HG03280 (cell line): ENCODE data around the gene CDKN1A.

Experiments
- ATAC-seq: cut with Tn5 transposase; IDR thresholded peaks from one replicate; pipeline ENCODE4 v1.9.1; 2021; ENCODE audit warnings: mild to moderate bottlenecking, moderate library complexity; ENCODE audit not compliant: unreplicated experiment

Gene CDKN1A

DNA sequence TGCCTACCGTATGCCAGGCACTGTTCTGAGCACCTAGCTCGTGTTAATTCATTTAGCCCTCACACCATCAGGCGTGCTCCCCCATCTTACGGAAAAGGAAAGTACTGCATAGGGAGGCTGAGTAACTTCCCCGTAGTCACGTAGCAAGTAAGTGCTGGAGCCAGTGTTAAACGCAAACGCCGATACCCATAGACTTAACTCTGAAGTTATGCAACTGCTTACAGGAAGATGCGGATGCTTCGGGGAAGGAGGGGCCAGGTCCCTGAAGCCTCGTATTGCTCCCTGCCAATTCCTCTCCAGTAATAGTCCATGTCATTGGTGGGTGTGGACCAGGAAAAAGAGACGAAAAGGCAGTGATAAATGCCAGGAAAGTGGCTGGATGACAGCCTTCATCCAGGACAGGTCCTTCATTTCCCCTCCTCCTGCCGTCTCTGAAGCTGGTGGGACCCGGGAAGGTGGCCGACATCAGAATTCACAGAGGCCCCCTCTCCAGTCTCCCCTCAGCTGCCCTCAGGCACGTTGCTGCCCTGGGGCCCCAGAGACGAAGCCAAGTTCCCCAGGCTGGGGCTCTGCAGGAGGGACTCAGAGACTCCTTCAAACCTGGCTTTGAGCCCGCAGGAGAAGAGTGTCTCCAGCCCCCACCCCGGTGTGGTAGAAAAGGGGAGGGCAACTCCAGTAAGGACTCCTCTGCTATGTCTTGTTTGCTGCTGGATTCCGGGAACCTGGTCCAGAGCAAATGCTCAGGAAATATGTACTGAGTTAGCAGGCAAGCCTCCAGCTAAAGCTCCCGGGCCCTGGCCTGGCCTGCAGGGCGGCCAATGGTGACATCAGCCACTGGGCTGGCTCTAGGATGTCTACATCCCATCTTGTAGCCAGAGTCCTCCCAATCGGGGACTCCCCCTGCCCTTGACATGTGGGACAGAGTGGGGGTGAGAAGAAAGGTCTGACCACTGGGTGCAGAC, 56.9 kb downstream of the CDKN1A start:
- no peak for ATAC-seq
